H9 (cell line): ENCODE results near the gene MACROD1. TPM values are rescaled to one million over a fixed set of nuclear protein-coding genes. Genes with fewer than 3 reads are reported as not detected.

Source experiments
- DNase-seq: peaks from one replicate; pipeline ENCODE4 v3.0.0-alpha.2; 2017
- H2AFZ ChIP-seq: one replicate; pipeline ENCODE4 v1.6.1; 2013; ENCODE audit warnings: mild to moderate bottlenecking, low read length, control low read depth, moderate library complexity
- H2AK5ac ChIP-seq: 2 replicates; pipeline ENCODE4 v1.6.1; 2013; ENCODE audit warnings: low read length, control low read depth, mixed read lengths; ENCODE audit not compliant: insufficient read length
- H2BK120ac ChIP-seq: one replicate; pipeline ENCODE4 v1.6.1; 2013; ENCODE audit warnings: low read depth, mild to moderate bottlenecking, low read length, control low read depth, inconsistent platforms; ENCODE audit not compliant: poor library complexity, severe bottlenecking
- H2BK12ac ChIP-seq: 2 replicates; pipeline ENCODE4 v1.6.1; 2013; ENCODE audit warnings: low read length, control low read depth, mixed read lengths, low read depth; ENCODE audit not compliant: insufficient read length
- H2BK15ac ChIP-seq: 2 replicates; pipeline ENCODE4 v1.6.1; 2013; ENCODE audit warnings: low read depth, low read length, control low read depth
- H2BK20ac ChIP-seq: one replicate; pipeline ENCODE4 v1.6.1; 2013; ENCODE audit warnings: low read depth, mild to moderate bottlenecking, low read length, control low read depth, inconsistent platforms; ENCODE audit not compliant: poor library complexity, severe bottlenecking
- H2BK5ac ChIP-seq: 2 replicates; pipeline ENCODE4 v1.6.1; 2013; ENCODE audit warnings: low read length, control low read depth, mixed read lengths; ENCODE audit not compliant: insufficient read length
- H3K14ac ChIP-seq: 2 replicates; pipeline ENCODE4 v1.6.1; 2013; ENCODE audit warnings: low read length, control low read depth; ENCODE audit not compliant: insufficient read depth
- H3K18ac ChIP-seq: 2 replicates; pipeline ENCODE4 v1.6.1; 2013; ENCODE audit warnings: low read depth, mild to moderate bottlenecking, mixed read lengths, low read length, control low read depth; ENCODE audit not compliant: insufficient read length
- H3K23ac ChIP-seq: 2 replicates; pipeline ENCODE4 v1.6.1; 2013; ENCODE audit warnings: low read length, control low read depth, mixed read lengths, low read depth; ENCODE audit not compliant: insufficient read length
- H3K23me2 ChIP-seq: 2 replicates; pipeline ENCODE4 v1.6.1; 2013; ENCODE audit warnings: low read depth, mild to moderate bottlenecking, mixed read lengths, low read length, control low read depth; ENCODE audit not compliant: insufficient read length, poor library complexity, severe bottlenecking
- H3K27ac ChIP-seq: 2 replicates; pipeline ENCODE4 v1.5.1; 2013; ENCODE audit warnings: low read length, control low read depth, mixed read lengths, low read depth; ENCODE audit not compliant: insufficient read length
- H3K27me3 ChIP-seq: 2 replicates; pipeline ENCODE4 v1.6.1; 2013; ENCODE audit warnings: low read length, control low read depth, inconsistent platforms; ENCODE audit not compliant: insufficient read depth
- H3K4ac ChIP-seq: 2 replicates; pipeline ENCODE4 v1.6.1; 2013; ENCODE audit warnings: low read depth, mild to moderate bottlenecking, control low read depth, inconsistent platforms, low read length, moderate library complexity
- H3K4me1 ChIP-seq: 2 replicates; pipeline ENCODE4 v1.6.1; 2013; ENCODE audit warnings: low read length, control low read depth, inconsistent platforms; ENCODE audit not compliant: insufficient read depth
- H3K4me2 ChIP-seq: 2 replicates; pipeline ENCODE4 v1.6.1; 2013; ENCODE audit warnings: low read length, control low read depth, mixed read lengths; ENCODE audit not compliant: insufficient read length, insufficient read depth
- H3K56ac ChIP-seq: 2 replicates; pipeline ENCODE4 v1.6.1; 2013; ENCODE audit warnings: low read depth, mild to moderate bottlenecking, mixed read lengths, low read length, control low read depth; ENCODE audit not compliant: insufficient read length
- H3K79me1 ChIP-seq: 2 replicates; pipeline ENCODE4 v1.6.1; 2013; ENCODE audit warnings: low read depth, mild to moderate bottlenecking, moderate library complexity, low read length, control low read depth, inconsistent platforms; ENCODE audit not compliant: insufficient read depth, poor library complexity, severe bottlenecking
- H3K79me2 ChIP-seq: 2 replicates; pipeline ENCODE4 v1.6.1; 2013; ENCODE audit warnings: low read length, control low read depth, inconsistent platforms; ENCODE audit not compliant: insufficient read depth
- H3K9ac ChIP-seq: 2 replicates; pipeline ENCODE4 v1.6.1; 2013; ENCODE audit warnings: low read length, control low read depth, mixed read lengths; ENCODE audit not compliant: insufficient read length; ENCODE audit errors: extremely low read depth
- H3K9me3 ChIP-seq: one replicate; pipeline ENCODE4 v1.6.1; 2013; ENCODE audit warnings: low read depth, low read length, inconsistent platforms; ENCODE audit not compliant: control insufficient read depth
- H3T11ph ChIP-seq: one replicate; pipeline ENCODE4 v1.6.1; 2013; ENCODE audit warnings: mild to moderate bottlenecking, low read length, control low read depth, inconsistent platforms
- H4K20me1 ChIP-seq: one replicate; pipeline ENCODE4 v1.6.1; 2013; ENCODE audit not compliant: control insufficient read depth, insufficient read length, insufficient read depth
- H4K5ac ChIP-seq: 2 replicates; pipeline ENCODE4 v1.6.1; 2013; ENCODE audit warnings: low read depth, mild to moderate bottlenecking, mixed read lengths, low read length, control low read depth; ENCODE audit not compliant: insufficient read length
- H4K8ac ChIP-seq: replicated peaks from 2 replicates; pipeline ENCODE4 v1.6.1; 2013; ENCODE audit warnings: low read length, control low read depth, mixed read lengths, low read depth; ENCODE audit not compliant: insufficient read length
- H4K91ac ChIP-seq: 2 replicates; pipeline ENCODE4 v1.6.1; 2013; ENCODE audit warnings: low read depth, mild to moderate bottlenecking, moderate library complexity, mixed read lengths, low read length, control low read depth; ENCODE audit not compliant: insufficient read length
- H3K27ac Mint-ChIP-seq, 3 experiments: 2 replicates in 2 of 3; 3 replicates in 1 of 3; pipeline ENCODE4 v1.8.0; 2020 to 2021; ENCODE audit warnings: mixed read lengths in 3 of 3, mild to moderate bottlenecking in 1 of 3, moderate library complexity in 1 of 3
- H3K27me3 Mint-ChIP-seq: 2 replicates; pipeline ENCODE4 v1.8.0; 2021; ENCODE audit warnings: low read depth, mild to moderate bottlenecking, moderate library complexity, mixed read lengths
- H3K36me3 Mint-ChIP-seq, 3 experiments: 2 replicates in 2 of 3; 3 replicates in 1 of 3; pipeline ENCODE4 v1.8.0; 2020 to 2021; ENCODE audit warnings: low read depth in 3 of 3, mixed read lengths in 3 of 3; ENCODE audit not compliant: insufficient read depth in 1 of 3
- H3K4me1 Mint-ChIP-seq, 2 experiments: 2 replicates each; pipeline ENCODE4 v1.8.0; 2020; ENCODE audit warnings: mixed read lengths in 2 of 2
- H3K4me3 Mint-ChIP-seq, 2 experiments: 2 replicates in 1 of 2; 3 replicates in 1 of 2; pipeline ENCODE4 v1.8.0; 2020 to 2021; ENCODE audit warnings: mild to moderate bottlenecking in 2 of 2, mixed read lengths in 2 of 2, moderate library complexity in 1 of 2
- H3K9me3 Mint-ChIP-seq, 2 experiments: 2 replicates in 1 of 2; 3 replicates in 1 of 2; pipeline ENCODE4 v1.8.0; 2020; ENCODE audit warnings: mild to moderate bottlenecking in 2 of 2, mixed read lengths in 2 of 2, moderate library complexity in 1 of 2
- WGBS: extraction: QIAGEN DNeasy Blood & Tissue Kit; methylation state at CpG from one replicate; pipeline ENCODE4 v1.1.7; 2013; ENCODE audit warnings: missing lambda C conversion rate, low lambda C conversion rate, mixed read lengths; ENCODE audit not compliant: insufficient read length; ENCODE audit errors: extremely low coverage; 5-methylcytosine and 5-hydroxymethylcytosine counted together
- total RNA-seq: library from RNA; stranded (reverse); gene quantifications from 2 replicates; pipeline ENCODE4 v1.2.1, GENCODE V29; 2021
- TF ChIP-seq, protein P1 (sequence below): fragments of 200-600 bp; sonication (generic); conservative IDR thresholded peaks from 3 replicates; pipeline ENCODE4 v1.8.0; 2021; ENCODE audit warnings: antibody characterized with exemption, mild to moderate bottlenecking

The MACROD1 gene
- total RNA-seq, 1 experiment from 2014 or later = 21.2 TPM

DNA sequence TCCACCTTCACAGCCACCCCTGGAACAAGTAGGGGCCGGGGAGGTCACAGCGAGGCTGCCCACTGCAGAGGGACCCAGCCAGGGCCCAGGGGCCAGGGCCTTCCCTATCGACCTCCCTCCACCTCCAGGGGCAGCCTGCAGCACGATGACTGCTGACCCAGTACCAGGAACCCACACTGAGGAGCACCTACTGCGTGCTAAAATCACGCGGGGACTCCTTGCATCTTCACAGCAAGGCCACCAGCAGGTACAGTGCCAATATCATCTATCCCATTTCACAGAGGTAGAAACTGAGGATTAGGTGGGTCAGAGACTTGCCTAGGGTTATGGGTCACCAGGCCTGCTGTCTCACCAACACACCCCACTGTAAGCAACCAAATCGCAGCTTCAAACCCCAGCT lies 14.6 kb downstream of the MACROD1 start:
- Histone ChIP-seq H3K79me1 (no peaks in the 10 kb centered on the region), H3K14ac (no peak overlapping the region; the same call in 1 of the 2 replicates), H2BK5ac (no peak overlapping the region), H3K18ac (no peak overlapping the region), H2AFZ (no peak overlapping the region), H3K4ac (no peak overlapping the region), H3K56ac (no peak overlapping the region), H3K79me2 (no peaks in the 10 kb centered on the region), H2BK15ac (no peak overlapping the region), H4K8ac (no peak overlapping the region), H3K27ac (no peak overlapping the region), H2BK12ac (no peak overlapping the region), H2BK120ac (no peak overlapping the region), H2AK5ac (no peak overlapping the region), H3T11ph (no peak overlapping the region), H3K23me2 (no peaks in the 10 kb centered on the region), H3K4me1 (peaks cover 2% of the 10 kb centered on the region), H3K4me2 (no peak overlapping the region), H4K20me1 (peaks cover 2% of the 10 kb centered on the region), H4K5ac (no peak overlapping the region), H3K27me3 (no peaks in the 10 kb centered on the region), H3K23ac (no peak overlapping the region), H3K9ac (no peak overlapping the region), H4K91ac (no peak overlapping the region), H3K9me3 (no peaks in the 10 kb centered on the region), H2BK20ac (no peak overlapping the region)
- Mint-ChIP-seq H3K9me3 (no peaks in the 10 kb centered on the region), H3K27me3 (peaks cover 2% of the 10 kb centered on the region; the same call in 1 of the 2 replicates), H3K27ac (no peak overlapping the region), H3K36me3 (no peaks in the 10 kb centered on the region), H3K4me1 (peaks cover 19 to 27% of the 10 kb centered on the region in 2 experiments), H3K4me3 (no peak overlapping the region)
- WGBS = no CpG with 5 or more reads among the region's 8 CpGs
- no peak for DNase-seq
- TF ChIP-seq, protein P1, sequence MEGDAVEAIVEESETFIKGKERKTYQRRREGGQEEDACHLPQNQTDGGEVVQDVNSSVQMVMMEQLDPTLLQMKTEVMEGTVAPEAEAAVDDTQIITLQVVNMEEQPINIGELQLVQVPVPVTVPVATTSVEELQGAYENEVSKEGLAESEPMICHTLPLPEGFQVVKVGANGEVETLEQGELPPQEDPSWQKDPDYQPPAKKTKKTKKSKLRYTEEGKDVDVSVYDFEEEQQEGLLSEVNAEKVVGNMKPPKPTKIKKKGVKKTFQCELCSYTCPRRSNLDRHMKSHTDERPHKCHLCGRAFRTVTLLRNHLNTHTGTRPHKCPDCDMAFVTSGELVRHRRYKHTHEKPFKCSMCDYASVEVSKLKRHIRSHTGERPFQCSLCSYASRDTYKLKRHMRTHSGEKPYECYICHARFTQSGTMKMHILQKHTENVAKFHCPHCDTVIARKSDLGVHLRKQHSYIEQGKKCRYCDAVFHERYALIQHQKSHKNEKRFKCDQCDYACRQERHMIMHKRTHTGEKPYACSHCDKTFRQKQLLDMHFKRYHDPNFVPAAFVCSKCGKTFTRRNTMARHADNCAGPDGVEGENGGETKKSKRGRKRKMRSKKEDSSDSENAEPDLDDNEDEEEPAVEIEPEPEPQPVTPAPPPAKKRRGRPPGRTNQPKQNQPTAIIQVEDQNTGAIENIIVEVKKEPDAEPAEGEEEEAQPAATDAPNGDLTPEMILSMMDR = no peak
